SU-DHL-6 (cell line): Measurements from ENCODE around the gene KRT35.

Experiments
- EZH2phosphoT487 ChIP-seq: fragments of 200-600 bp; sonication (generic), shearing (Covaris generic); conservative IDR thresholded peaks from 2 replicates; pipeline ENCODE4 v1.6.1; 2018; ENCODE audit warnings: mild to moderate bottlenecking, antibody characterized with exemption, low read length, moderate library complexity, mixed read lengths
- TF ChIP-seq, protein P1 (sequence below): fragments of 200-600 bp; sonication (generic); IDR thresholded peaks from one replicate; pipeline ENCODE4 v1.5.1; 2017; ENCODE audit warnings: antibody characterized with exemption, mild to moderate bottlenecking, low read length, moderate library complexity; ENCODE audit not compliant: insufficient read depth, poor library complexity, severe bottlenecking

DNA sequence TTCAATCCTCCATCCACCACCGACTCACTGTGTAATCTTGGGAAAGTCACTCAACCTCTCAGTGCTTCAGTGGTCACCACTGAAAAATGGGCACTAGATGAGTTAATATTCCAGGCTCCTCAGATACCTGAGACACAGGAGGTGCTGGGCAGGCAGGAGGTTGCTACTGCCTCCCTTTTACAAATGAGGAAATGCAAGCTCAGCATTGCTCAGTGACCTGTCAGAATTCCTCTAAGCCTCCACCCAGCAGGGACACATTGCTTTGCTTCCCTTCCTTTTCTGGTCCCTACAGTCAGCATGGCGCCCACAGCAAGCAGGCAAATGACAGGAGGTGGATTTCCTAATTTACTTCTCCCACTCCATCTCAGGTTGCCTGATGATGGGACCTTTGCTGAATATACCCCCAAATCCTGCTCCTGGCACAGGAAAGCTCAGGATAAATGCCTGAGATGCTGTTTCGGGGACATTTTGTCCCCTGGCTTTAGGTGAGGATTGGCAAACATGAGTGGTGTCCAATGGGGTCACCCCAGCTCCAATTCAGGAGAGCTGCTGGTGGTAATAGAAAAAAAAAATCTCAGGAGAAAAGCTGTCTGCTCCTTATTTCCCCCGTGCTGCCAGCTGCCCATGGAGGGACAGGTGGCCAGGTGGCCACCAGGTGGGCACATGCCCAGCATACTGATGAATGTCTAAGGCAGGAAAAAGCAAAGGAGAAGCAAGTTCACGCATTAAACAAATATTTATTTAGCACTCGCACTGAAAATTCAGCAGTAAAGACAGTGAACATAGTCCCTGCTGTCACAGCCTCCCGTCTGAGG lies 29.5 kb upstream of the KRT35 start:
- TF ChIP-seq, protein P1, sequence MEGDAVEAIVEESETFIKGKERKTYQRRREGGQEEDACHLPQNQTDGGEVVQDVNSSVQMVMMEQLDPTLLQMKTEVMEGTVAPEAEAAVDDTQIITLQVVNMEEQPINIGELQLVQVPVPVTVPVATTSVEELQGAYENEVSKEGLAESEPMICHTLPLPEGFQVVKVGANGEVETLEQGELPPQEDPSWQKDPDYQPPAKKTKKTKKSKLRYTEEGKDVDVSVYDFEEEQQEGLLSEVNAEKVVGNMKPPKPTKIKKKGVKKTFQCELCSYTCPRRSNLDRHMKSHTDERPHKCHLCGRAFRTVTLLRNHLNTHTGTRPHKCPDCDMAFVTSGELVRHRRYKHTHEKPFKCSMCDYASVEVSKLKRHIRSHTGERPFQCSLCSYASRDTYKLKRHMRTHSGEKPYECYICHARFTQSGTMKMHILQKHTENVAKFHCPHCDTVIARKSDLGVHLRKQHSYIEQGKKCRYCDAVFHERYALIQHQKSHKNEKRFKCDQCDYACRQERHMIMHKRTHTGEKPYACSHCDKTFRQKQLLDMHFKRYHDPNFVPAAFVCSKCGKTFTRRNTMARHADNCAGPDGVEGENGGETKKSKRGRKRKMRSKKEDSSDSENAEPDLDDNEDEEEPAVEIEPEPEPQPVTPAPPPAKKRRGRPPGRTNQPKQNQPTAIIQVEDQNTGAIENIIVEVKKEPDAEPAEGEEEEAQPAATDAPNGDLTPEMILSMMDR, result no peak
- no peak for TF ChIP-seq EZH2phosphoT487
